HG03025 (cell line): Measurements from ENCODE around the gene PRKAR1B.

Experiments
- ATAC-seq: cut with Tn5 transposase; IDR thresholded peaks from one replicate; pipeline ENCODE4 v1.9.1; 2021; ENCODE audit warnings: mild to moderate bottlenecking, moderate library complexity; ENCODE audit not compliant: unreplicated experiment, low FRiP score

PRKAR1B gene

GRCh38 chr7:504221-505111, 222.6 kb downstream of the PRKAR1B start:
- no peak for ATAC-seq

GRCh38 chr7:503575-504111, 223.4 kb downstream of the PRKAR1B start:
- no peak for ATAC-seq

- ATAC-seq, result no peak
Measured at GRCh38 chr7:502296-502695, 224.8 kb downstream of the PRKAR1B start.

- no peak for ATAC-seq
Measured at GRCh38 chr7:501526-501925, 225.6 kb downstream of the PRKAR1B start.

GRCh38 chr7:500521-501420, 226.3 kb downstream of the PRKAR1B start:
- ATAC-seq, result no peak

GRCh38 chr7:499853-500485, 227.1 kb downstream of the PRKAR1B start:
- no peak for ATAC-seq
